DMS53 treated with DMSO at 0.1 percent for 48 hours (cell line): ENCODE measurements around the gene ARHGAP18.

Experiments
- DNase-seq: peaks from one replicate; lab custom pipeline; 2025; ENCODE audit not compliant: unreplicated experiment; lab: John Stamatoyannopoulos, UW

The ARHGAP18 gene

GRCh38 chr6:129672341-129672682 lies 37.7 kb downstream of the ARHGAP18 start:
- no peak for DNase-seq

- DNase-seq: no peak
Measured at GRCh38 chr6:129671442-129672340, 38.3 kb downstream of the ARHGAP18 start.

DNA sequence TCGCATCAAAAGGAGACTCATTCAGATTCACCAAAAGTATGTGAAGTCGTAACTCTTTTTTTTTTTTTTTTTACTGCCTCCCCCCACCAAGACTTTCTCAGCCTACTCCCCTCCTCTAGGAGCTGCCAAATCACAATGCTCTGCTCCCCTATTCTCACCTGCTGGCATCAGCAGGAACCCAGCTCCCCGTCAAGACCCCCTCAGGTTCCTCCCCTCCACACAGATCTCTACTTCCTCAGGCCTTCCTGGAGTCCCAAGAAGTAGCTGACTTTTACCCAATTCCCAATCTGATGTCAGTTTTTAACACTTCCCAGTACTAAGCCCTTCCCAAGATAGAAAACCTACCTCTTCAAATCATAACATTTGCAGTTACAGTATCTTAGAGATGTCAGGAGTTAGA lies 39.3 kb downstream of the ARHGAP18 start:
- no peak for DNase-seq

GRCh38 chr6:129667621-129668020 lies 42.4 kb downstream of the ARHGAP18 start:
- no peak for DNase-seq

DNA sequence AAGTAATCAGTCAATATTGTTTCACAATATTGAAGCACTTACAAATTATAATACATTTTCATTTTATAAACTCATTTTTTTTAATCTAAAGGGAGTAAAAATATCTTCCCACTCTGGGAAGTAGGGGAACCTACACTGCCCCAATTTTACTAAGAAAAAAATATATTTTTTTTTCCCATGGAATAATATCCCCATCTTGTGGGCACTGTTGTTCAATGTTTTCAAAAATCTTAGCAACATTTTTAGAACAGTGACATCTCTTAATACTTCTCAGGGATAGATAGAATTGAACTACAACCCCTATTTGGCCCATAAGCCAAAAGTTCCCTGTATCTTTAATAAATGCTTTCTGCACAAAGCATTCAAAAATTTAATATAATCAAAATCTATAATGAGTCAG lies 42.9 kb downstream of the ARHGAP18 start:
- DNase-seq: no peak

- DNase-seq: no peak
Measured at GRCh38 chr6:129665555-129665954, 44.4 kb downstream of the ARHGAP18 start.

- no peak for DNase-seq
Measured at GRCh38 chr6:129663531-129663930, 46.4 kb downstream of the ARHGAP18 start.

DNA sequence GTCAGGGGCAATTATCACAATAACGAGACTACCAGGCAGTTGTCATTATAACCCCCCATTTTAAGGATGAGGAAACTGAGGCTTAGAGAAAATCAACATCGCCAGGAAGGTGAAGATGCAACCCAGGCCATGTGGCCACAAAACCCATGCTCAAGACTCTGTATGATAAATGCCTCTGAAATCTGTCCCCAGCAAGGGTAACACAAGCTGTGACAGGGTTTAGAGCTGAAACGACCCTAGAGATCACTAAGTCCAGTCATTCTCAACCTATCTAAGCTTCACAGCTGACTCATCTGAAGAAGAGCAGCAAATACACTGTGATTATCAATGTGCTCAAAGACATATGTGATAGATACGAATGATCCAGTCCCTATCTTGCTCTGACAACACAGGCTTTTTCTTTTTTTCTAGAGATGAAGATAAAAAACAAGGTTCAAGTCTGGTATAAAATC lies 47.0 kb downstream of the ARHGAP18 start:
- DNase-seq: no peak

DNA sequence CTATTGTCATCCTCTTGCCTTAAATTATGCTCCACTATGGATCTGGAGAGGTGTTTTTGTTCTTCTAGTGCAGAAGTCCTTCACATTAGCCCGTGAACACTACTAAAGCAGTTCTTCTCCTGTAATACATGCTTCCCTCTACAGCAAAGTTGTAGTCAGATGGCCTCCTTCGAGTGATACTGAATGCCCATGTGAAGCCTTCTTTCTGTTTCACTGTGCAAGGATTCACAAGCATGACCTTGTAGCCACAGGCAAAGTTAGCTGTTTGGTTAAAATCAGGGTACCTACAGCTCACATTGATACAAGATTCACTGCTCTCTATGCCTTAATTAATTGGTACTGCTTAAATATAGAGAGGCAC lies 47.6 kb downstream of the ARHGAP18 start:
- no peak for DNase-seq

DNA sequence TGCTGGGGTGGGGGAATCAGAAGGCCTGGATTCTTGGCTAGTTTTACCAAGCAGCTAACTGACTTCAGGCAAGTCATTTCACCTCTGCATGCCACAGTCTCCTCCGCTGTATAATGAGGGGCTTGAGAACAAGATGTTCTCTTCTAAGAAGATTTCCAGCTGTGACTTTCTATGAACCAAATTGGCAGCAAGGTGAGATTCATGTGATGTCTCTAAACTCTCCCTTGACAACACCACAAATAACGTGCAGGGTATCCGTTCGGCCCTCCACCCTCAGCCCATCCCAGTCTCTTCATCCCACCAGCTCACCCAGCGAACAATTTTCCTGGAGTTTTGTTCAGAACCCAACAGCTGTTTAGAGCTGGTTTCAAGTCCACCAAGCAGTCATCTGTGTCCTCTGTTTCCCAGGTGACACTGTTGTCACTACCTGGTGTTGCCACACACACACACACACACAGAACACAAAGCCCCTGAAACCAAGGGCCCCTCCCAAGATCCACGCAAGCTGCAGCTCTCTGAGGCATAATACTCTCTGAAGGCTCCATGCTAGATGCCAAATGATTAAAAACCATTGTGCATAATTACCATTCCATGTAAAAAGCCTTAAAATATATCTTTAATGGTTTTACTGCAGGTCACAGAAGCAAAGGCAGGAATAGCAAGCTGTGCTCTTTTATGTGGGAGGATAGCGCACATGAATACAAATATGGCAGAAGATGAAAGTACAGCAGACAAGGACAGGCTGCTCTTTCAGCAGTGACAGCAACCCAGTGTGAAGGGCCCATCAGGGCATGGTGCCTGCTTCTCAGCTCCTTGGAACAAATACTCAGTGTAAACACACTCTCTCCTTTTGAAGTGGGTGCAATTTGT lies 48.2 kb downstream of the ARHGAP18 start:
- DNase-seq: peak; percentile 27

DNA sequence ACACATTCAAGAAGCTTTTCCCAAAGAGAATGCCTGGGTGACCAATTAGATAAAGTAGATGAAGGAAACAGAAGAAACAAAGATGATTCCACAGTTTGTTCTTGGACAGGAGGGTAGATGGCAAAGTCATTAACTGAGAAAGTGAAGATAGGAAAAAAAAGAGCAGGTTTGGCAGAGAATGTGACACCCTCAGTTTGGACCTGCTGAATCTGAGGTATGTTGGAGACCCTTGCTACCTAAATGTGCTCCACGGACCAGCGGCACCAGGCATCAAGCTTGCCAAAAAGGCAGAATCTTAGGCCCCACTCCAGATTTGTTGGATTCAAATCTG lies 49.7 kb downstream of the ARHGAP18 start:
- no peak for DNase-seq

GRCh38 chr6:129659590-129660345 lies 50.2 kb downstream of the ARHGAP18 start:
- no peak for DNase-seq

DNA sequence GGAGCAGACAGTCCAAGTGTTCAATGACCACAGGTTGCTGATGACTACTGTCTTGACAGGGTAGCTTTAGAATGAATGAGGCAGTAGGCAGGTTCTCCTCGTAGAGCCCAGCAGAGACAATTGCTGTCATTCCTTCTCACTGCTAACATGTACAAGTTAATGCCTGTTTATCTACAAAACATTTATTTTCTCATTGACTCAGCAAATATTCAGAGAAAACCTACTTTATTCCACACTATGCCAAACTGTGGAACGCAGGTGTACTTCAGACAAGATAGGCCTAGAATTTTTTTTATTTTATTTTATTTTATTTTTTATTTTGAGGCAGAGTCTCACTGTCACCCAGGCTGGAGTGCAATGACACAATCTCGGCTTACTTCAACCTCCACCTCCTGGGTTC lies 50.8 kb downstream of the ARHGAP18 start:
- no peak for DNase-seq

DNA sequence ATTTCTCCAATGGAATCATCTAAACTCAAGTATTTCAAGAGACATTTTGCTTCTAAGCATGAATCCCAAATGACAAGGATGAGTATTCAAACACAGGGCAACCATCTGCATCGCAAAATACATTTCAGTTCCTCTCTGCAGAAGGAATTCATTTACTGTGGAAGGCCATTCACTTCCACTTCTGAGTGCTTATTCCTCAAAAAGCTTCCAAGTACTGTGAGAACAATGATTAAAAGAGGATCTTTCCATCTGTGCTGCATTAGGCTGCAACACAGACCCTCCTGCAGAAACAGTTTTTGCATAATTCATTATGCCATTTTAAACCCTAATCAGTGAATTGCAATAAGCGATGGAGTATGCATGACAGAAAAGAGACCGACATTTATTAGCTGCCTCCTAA lies 52.5 kb downstream of the ARHGAP18 start:
- DNase-seq: no peak

DNA sequence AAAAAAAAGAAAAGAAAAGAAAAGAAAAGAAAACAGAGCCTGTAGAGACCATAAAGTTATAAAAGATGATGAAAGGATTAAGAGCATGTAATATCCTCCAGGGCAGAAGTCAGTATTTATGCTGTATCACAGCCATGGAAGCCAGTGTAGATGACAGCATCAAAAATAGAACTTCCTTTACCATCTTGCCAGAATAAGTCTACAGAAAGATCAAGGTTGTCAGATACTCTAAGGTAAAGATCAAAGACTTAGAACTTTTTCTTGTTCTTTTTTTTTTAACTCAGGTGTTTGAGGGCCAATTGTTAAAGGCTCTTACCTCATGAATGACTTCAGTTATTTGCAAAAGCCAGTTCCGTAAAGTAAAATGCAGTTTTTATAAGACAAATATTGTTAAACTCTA lies 54.6 kb downstream of the ARHGAP18 start:
- no peak for DNase-seq

DNA sequence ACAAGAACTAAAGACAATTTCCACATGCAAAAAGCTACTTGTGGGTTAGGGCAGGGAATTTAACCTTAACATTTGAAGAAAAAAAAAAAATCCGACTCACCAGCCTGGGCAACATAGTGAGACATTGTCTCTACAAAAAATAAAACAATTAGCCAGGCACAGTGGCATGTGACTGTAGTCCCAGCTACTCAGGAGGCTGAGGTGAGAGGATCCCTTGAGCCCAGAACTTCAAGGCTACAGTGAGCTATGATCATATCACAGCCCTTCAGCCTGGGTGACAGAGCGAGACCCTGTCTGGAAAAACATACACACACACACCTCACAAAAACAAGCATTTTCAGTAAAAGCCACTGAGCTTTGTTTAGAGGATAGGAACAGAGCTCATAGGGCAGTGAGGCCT lies 56.2 kb downstream of the ARHGAP18 start:
- DNase-seq: no peak

GRCh38 chr6:129653229-129653628 lies 56.7 kb downstream of the ARHGAP18 start:
- no peak for DNase-seq

- DNase-seq: no peak
Measured at GRCh38 chr6:129651291-129651691, 58.7 kb downstream of the ARHGAP18 start.

DNA sequence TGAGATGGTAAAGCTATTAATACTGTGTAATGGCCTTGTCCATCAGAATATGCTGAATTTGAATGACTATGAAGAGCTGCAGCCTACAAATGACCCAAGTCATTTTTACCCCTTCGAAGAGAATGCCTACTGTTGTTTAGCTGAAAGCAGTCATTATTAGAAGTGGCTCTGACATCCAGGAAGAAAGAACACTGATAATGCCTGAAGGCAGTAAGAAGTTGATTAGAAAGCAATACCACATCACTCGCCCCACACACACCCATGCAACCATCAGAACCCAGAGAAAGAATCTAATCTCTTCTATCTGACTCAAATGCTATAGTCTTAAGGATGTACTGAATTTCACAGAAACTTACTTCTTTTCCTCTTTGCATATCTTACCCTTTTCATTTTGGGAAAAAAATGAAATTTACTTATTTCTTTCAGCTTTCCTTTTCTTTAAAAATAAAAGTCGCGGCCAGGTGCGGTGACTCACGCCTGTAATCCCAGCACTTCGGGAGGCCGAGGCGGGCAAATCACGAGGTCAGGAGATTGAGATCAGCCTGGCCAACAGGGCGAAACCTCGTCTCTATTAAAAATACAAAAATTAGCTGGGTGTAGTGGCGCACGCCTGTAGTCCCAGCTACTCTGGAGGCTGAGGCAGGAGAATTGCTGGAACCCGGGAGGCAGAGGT lies 61.0 kb downstream of the ARHGAP18 start:
- DNase-seq: no peak

DNA sequence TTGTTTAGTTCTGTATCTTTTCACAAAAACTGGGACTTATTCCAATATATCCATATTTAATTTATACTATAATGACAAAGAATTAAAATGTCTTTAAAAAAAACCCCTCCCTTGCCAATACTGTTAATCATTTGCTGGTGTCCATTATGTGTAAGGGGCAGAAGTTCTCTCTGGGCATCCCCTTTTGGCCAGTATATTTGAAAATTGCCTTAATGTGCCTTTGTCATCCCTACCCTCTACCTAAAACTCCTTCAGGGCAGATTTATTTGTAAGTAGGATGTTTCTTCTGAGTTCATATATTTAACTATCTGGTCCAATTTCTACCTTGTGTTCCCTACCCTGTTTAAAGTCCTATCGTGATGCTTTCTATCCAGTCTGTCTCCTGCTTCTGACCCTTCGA lies 62.9 kb downstream of the ARHGAP18 start:
- no peak for DNase-seq

DNA sequence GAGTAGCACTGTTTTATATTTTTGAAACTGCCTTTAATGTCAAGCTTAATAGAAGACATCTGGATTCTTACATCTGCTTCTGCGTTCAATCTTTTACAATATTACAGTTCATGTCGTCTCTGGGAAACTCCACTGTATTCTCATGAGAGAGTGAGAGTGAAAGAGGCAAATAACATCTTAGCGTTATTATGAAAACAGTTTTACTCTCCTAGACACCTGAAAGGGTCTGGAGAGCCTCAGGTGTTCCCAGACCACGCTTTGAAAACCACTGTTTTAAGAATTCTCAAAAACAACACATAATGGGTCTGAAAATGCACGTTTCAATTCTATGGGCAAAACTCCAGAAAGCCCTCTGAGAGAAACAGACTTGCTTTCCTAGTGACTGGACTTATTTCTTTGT lies 63.3 kb downstream of the ARHGAP18 start:
- no peak for DNase-seq
